ENCODE measurements around the gene MFSD6.
"Not testable (repeated sequence)": the region's sequence is repeated elsewhere in the genome, so short reads cannot be mapped to it uniquely, and the experiment has no call there.

The MFSD6 gene

DNA sequence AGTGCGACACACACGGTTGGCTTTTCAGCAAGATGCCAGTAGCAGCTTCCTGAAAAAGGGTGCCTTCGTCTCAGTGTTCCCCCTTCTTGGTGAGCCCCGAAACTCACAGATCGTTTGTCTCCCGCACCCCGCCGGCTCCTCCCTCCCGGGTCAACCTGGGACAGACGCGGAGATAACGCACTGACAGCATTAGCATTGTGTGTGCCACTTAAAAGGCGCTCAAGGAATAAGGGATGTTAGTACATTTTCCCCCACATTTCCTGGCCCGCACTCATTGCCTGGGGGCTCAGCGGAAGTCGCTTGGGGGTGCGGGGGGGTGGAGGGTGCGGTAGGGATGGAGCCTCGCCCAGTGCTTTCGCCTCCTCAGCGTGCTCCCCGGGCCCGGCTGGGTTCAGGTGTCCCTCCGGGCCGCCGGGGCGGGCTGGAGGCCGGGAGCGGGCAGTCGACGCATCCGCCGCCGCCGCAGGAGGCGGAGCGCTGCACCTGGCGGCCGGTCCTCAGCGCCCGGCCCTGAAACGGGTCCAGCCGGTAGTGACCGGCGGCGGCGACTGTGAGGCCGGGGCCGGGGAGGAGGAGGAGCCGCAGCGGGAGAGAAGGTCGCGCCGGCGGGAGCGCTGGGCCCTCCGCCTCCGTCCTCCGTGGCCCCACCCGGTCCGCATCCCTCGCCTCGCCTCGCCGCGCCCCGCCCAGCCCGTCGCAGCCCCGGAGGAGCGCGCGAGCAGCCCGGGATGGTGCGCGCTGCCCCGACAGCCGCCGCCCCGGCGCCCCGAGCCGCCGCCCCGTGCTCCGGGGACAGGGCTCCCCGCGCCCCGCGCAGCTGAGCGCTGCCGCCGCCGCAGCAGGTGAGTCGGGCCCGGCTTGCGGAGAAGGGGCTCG lies at the start of gene MFSD6:
TSS of gene MFSD6 (plus strand) at position 694 of the 876 bp plus-strand sequence. CDS start 27,675 bp downstream, outside the sequence.
- peak; percentile 28 to 32 for DNase-seq (ENCODE audit: low read depth in 2 of 2, low spot score in 1 of 2)

DNA sequence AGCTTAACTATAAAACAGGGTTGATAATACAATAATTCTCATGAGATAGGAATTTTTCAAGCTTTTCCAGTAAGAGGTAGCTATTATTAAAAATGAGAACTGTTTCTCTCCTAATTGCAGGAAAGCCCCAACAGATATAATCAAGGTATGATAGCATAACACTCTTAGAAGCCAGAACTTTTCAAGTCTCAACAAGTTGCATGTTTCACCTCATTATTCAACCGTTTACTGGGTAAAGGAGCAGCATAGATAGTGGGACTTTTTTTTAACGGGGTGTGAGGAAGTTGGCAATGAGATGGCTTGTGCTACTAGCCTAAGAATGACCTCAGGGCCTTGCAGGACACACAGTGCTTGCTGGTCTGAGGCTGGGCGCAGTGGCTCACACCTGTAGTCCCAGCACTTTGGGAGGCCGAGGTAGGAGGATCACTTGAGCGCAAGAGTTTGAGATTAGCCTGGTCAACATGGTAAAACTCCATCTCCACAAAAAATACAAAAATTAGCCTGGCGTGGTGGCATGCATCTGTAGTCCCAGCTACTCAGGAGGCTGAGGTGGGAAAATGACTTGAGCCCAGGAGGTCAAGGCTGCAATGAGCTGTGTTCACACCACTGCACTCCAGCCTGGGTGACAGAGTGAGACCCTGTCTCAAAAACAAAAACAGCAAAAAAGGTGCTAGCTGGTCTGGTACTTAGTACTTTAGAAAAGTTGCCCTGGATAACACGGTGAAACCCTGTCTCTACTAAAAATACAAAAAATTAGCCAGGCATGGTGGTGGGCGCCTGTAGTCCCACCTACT lies 49.3 kb upstream of the MFSD6 start:
- not testable (repeated sequence) for DNase-seq (ENCODE audit: low read depth in 2 of 2, low spot score in 1 of 2)

DNA sequence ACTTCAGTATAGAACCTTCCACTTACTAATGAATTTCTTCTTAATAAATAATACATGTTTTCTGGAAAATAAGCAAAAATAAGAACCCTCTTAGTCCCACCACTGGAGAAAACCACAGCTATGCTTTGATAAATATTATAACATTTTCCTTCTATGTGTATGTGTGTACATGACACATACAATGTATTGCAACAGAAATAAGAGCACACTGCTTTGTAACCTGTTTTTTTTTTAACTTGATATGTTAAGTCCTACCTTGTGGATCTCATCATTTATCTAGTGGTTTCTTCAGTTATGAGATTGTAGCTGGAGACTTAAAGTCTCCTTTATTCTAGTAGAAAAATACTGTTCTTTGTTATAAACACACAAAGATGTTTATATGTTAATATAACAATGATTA lies 47.6 kb upstream of the MFSD6 start:
- no peak for DNase-seq (ENCODE audit: low read depth in 2 of 2, low spot score in 1 of 2)

DNA sequence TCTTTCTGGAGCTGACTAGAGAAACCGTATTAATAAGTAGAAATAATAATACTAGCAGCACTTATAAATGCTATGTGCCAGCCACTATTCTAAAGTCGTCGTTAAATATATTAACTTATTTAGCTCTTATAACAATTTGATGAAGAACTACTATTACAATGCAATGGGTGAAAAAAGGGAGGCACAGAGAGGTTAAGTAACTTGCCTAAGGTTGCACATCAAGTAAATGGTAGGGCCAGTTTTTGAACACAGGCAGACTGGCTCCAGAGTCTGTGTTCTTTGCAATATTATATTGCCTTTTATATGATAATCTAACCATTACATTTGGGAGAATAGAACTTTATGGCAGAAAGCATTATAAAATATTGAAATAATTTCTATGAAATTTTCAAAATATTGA lies 47.2 kb upstream of the MFSD6 start:
- DNase-seq (ENCODE audit: low read depth in 2 of 2, low spot score in 1 of 2), result no peak

DNA sequence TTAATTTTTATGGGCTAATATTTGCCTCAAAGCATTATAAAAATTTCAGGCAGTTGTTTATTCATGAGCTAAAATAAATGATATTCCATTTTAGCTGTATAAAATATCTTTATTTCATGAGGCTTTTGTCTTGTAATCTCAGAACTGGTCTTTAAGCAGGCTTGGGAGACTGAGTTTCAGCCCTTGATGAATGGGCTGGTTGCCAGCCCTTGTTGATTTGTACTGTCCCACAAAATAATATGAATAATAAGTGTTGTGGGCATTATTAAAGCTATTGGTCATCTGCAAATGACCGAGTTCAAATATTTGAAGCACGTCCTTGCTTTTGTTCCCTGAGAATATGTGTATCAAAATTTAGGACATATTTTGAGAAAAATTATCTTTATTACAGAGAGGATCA lies 46.6 kb upstream of the MFSD6 start:
- no peak for DNase-seq (ENCODE audit: low read depth in 2 of 2, low spot score in 1 of 2)

DNA sequence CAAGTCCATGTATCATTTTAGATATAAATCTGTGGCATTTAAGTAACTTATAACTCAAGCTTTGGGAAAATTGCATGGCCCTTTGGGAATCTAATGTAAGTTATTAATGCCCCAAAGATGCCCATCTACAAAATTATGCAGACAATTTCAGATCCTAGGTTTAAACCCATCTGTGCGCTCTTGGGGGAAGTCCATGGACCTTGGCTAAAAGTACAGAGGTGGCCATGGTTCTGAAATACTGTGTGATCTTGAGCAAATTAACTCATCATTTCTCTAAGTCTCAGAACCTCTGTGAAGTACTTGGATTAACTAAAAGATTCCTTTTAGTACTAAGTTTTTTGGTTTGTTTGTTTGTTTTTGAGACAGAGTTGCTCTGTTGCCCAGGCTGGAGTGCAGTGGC lies 45.3 kb upstream of the MFSD6 start:
- DNase-seq (ENCODE audit: low read depth in 2 of 2, low spot score in 1 of 2), result no peak

DNA sequence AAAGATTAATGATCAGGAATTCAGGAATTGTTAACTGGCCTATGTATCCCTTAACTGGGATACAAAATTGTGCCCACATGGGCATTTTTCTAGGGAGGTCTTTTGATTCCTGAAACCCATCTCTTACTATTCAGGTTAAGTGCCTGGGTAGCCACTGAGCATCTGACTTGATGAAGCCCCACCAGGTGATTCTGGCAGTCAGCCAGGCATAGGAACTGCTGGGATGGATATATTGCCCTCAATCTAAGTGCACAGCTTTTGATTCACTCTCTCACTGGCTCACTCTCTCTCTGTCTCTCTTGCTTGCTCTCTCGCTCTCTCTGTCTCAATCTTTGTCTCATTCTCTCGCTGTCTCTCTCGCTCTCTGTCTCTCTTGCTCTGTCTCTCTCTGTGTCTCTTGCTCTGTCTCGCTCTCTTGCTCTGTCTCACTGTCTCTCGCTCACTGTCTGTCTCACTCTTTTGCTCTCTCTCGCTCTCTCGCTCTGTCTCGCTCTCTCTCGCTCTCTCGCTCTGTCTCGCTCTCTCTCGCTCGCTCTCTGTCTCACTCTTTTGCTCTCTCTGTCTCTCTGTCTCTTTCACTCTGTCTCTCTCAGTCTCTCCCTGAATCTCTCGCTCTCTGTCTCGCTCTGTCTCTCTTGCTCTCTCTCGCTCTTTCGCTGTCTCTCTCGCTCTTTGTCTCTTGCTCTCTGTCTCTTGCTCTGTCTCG lies 42.5 kb upstream of the MFSD6 start:
- DNase-seq (ENCODE audit: low read depth in 2 of 2, low spot score in 1 of 2), result no peak

DNA sequence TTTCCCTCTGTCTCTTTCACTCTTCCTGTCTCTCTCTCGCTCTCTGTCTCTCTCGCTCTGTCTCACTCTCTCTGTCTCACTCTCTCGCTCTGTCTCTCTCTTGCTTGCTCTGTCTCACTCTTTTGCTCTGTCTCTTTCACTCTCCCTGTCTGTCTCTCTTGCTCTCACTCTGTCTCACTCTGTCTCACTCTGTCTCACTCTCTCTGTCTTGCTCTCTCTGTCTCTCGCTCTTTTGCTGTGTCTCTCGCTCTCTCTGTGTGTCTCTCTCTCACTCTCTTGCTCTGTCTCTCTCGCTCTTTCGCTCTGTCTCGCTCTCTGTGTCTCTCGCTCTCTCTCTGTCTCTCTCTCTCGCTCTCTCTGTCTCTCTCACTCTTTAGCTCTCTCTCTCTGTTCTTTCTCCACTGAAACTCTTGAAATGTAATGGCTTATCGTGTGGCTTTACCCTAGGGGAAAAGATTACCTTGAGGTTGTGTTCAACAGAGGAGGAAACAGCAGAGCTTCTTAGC lies 41.9 kb upstream of the MFSD6 start:
- DNase-seq (ENCODE audit: low read depth in 2 of 2, low spot score in 1 of 2), result no peak

DNA sequence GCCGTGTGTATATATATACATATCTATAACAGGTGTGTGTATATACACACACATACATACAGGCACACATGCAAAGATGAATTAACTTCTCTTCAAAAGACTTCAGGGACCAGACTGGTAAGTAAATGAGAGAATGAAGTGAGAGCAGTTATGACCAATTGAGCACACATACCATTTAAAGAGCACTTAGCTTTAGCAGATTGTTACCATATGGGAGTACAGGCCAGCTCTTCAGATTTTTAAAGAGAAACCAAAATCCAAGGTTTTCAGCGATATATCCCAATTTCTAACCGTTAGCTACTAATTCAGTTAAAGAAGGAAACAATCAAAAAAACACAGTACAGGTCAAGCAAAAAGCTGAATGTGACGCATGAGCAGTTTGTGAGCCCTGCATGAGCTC lies 41.1 kb upstream of the MFSD6 start:
- no peak for DNase-seq (ENCODE audit: low read depth in 2 of 2, low spot score in 1 of 2)

DNA sequence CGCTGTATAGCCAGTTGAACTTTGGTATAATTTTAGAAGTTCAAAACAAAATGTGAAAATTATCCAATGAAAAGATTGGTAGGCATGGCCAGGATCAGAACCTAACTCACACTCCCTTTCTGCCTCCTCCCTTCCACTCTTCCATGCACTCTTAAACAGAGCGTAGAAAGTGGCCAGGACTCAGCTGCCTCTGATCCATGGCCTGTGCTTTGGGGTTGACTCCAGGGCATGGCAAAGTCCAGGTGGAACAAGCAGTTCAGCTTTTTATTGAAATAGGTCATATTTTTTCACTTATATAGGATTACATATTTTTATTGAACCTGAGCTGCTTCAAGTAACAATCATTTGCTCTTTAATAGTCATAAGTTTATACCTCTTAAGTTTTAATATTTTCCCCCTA lies 38.5 kb upstream of the MFSD6 start:
- no peak for DNase-seq (ENCODE audit: low read depth in 2 of 2, low spot score in 1 of 2)

DNA sequence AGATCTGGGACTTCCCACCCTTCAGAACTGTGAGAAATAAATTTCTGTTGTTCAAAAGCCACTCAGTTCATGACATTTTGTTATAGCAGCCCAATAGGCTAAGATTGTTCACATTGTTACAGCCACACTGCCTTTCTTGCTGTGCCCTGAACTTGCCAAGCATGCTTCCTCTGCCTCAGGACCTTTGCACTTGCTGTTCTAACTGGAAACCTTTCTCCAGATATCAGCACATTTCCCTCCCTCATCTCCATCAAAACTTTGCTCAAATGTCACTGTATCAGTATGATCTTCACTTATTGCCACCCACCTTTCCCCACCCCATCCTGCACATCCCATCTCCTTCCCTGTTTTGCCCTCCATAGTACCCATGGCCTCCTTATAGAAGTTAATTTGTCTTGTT lies 32.1 kb upstream of the MFSD6 start:
- no peak for DNase-seq (ENCODE audit: low read depth in 2 of 2, low spot score in 1 of 2)

DNA sequence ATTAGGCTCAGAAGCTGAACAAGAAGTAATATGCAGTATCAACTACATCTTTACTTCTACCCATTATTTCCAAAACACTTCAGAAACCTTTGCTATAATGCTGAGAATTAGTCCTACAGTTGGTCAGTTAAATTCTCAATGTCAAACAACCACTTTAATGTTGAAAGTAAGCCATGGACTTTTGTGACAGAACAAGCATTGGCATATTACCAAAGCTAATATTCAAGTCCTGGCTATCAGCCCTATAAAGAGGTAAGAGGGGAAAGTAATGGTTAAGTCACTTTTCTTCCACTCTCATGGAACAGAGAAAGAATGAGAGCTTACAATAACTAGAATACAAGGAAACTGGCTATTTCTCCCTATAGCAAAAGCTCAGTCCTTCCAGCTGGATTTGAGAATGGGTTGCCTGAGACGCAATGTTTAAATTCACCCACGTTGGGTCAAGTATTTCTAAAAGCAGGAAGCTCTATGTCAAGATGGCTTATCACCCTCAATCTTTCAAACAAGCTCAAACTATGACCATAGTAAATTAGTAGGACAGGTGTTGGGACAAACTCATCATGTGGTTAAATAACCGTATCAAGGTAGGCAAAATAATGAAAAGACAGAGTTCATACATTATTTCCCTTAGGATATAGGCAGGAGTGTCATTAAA lies 31.4 kb upstream of the MFSD6 start:
- DNase-seq (ENCODE audit: low read depth in 2 of 2, low spot score in 1 of 2), result no peak

DNA sequence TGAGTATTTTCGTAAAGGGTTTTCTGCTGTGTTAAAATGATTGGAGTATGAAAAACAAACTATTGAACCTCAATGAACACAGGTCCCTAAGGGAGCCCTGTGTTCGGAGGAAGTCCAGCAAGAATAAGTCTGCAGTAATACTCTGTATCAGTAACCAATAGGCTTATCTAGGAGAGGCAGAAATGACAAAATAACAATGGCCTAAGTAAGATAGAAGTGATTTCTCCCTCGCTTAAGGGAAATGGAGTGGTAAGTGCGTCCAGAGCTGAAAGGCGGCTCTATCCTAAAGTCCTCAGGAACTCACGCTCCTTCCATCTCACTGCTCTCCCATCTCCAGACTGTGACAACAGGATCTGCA lies 29.3 kb upstream of the MFSD6 start:
- DNase-seq (ENCODE audit: low read depth in 2 of 2, low spot score in 1 of 2), result no peak

DNA sequence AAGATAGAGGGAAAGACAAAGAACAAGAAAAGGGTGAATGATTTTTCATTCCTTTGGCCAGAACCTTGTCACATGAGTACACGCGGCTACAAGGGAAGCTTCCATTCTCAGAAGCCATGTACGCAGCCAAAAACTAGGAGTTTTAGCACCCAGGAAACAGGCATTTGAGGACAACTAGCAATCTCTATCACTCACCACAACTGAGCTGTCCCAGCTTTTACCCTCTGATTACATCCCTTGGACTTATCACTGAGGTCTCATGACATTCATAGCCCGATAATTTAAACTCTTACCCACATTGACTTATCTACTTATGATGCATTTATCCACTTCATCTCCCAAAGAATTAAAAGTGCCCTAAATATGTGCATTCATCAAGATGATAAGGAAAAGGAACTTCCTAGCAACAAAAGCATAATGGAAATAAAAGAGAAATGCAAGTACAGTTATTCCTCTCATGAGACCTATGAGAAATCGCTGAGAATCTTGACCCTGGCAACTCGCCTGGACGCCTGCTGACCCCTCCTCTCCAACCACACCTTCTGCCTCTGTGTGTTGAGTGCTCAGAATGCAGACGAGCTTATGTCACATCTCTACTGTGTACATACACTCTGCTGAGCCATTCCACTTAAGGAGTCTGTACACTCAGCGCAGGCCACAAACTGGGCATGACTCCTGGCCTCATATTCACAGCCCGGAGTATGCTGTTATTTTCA lies 28.7 kb upstream of the MFSD6 start:
- no peak for DNase-seq (ENCODE audit: low read depth in 2 of 2, low spot score in 1 of 2)

DNA sequence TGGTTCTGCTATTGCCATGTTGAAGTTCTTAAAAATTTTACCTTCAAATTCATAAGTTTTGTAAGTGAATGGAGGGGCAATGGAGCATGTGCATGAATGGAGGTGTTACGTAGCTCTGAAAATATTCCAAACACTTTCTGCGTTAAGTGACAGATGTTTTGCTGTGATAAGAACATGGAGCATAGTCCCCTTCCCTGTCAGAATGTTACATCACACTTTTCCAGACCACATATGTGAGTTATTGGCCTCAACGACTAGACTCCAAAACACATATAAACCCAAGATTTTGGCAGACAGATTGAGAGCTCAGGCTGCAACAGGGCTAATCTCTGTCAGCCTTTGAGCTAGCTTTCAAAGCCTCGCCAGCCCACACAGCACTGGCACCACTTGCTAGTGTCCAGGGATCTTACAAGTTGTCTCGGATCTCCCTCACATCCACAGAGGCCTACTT lies 27.2 kb upstream of the MFSD6 start:
- DNase-seq (ENCODE audit: low read depth in 2 of 2, low spot score in 1 of 2), result no peak

DNA sequence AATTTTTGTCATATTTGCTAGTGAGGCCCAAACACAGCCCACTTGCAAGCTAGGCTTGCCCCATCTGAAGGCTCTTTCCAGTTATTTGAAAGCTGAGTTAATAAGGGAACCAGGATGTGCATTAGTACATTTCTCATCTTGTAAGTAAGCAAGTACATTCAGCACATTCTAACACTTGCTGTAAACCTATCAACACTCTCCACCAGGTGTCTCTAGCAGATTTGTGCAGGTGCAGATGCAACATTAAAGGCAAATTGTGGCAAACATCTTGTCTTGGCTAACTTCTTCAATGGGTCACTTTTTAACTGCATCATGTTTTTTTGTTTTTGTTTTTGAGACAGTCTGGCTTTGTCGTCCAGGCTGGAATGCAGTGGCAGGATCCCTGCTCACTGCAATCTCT lies 25.3 kb upstream of the MFSD6 start:
- no peak for DNase-seq (ENCODE audit: low read depth in 2 of 2, low spot score in 1 of 2)

DNA sequence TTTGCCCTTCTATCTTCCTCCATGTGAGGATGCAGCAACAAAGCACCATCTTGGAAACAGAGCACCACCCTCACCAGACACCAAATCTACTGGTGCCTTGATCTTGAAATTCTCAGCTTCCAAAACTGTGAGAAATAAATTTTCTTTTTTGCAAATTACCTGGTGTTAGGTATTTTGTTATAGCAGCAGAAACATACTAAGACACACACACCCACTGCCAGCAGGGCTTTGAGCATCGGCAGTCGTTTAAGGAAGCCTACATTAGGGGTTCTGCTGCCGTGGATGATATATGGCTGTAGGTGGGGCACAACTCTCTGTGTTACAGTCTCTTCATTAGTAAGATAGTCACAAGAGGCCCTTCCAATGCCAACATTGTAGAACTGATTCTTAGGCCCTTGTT lies 20.7 kb upstream of the MFSD6 start:
- no peak for DNase-seq (ENCODE audit: low read depth in 2 of 2, low spot score in 1 of 2)

DNA sequence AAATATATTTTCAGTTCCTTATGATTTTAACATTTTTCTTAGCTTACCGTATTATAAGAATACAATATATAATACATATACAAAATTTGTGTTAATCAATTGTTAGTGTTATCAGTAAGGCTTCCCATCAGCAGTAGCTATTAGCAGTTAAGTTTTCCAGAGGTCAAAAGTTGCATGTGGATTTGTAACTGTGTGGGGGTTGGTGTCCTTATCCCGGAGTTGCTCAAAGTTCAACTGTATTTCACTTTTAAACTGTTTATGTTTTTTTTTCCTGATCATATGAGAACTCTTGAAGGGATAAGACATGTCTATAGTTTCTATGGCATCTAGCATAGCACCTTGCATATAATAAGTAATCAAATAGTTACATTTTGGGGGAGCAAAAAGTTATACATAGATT lies 11.9 kb upstream of the MFSD6 start:
- DNase-seq (ENCODE audit: low read depth in 2 of 2, low spot score in 1 of 2), result no peak

DNA sequence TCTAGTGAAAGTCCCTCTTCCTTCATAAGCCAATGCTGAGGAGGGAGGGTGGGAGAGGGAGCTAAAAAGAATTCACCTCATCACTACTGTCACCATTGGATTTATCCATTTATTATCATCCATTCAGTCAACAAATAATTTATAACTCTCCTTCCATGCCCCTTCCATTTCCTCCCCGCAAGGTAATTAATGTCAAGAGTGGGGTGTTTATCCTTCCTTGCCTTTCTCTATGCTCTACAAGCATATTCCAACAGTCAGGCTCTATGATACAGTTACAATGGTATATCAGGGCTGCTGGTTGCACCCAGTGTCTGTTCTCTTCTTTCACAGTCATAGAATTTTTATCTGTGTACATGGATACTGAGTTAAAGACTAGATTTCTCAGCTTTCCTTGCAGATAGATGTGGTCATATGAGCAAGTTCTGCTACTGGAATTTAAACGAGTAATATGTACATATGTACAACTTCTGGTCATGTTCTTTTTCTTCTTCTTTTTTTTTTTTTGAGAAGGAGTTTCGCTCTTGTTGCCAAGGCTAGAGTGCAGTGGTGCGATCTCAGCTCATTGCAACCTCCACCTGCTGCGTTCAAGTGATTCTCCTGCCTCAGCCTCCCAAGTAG lies 5.1 kb upstream of the MFSD6 start:
- no peak for DNase-seq (ENCODE audit: low read depth in 2 of 2, low spot score in 1 of 2)

DNA sequence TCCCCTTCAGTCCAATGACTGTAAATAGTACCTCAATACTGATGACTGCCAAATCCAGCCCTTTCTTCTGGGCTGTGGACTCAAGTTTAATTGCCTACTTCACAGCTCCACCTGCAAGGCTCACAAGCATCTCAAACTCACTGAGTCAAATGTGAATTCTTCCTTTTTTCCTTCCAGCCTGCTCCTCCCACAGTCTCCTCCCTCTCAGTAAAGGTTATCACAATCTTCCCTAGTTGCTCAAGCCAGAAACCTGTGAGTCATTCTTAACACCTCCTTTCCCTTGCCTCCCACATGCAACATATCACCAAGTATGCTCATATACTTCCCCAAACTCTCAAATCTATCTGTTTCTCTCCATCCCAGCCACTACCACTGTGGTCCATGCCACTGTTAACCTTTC lies 3.7 kb upstream of the MFSD6 start:
- no peak for DNase-seq (ENCODE audit: low read depth in 2 of 2, low spot score in 1 of 2)

Data from stimulated activated CD8-positive, alpha-beta memory T cell treated with anti-CD3 and anti-CD28 coated beads, Interleukin-4, amount 100 ng/mL, for 4 hours (primary cell).